DND-41 (cell line): ENCODE measurements around the gene DISC1.

Source experiments
- EZH2 ChIP-seq: IDR thresholded peaks from 3 replicates; pipeline ENCODE4 v1.6.1; 2012; ENCODE audit warnings: borderline replicate concordance, low read depth, mild to moderate bottlenecking, moderate library complexity, low read length, inconsistent platforms; ENCODE audit not compliant: severe bottlenecking
- TF ChIP-seq, protein P1 (sequence below): IDR thresholded peaks from 2 replicates; pipeline ENCODE4 v1.5.1; 2012; ENCODE audit warnings: borderline replicate concordance, low read length, moderate library complexity, mild to moderate bottlenecking; ENCODE audit not compliant: poor library complexity, severe bottlenecking; ENCODE audit errors: extremely low read depth

GRCh38 chr1:231938211-231938610 lies 311.6 kb downstream of the DISC1 start:
- TF ChIP-seq, protein P1, sequence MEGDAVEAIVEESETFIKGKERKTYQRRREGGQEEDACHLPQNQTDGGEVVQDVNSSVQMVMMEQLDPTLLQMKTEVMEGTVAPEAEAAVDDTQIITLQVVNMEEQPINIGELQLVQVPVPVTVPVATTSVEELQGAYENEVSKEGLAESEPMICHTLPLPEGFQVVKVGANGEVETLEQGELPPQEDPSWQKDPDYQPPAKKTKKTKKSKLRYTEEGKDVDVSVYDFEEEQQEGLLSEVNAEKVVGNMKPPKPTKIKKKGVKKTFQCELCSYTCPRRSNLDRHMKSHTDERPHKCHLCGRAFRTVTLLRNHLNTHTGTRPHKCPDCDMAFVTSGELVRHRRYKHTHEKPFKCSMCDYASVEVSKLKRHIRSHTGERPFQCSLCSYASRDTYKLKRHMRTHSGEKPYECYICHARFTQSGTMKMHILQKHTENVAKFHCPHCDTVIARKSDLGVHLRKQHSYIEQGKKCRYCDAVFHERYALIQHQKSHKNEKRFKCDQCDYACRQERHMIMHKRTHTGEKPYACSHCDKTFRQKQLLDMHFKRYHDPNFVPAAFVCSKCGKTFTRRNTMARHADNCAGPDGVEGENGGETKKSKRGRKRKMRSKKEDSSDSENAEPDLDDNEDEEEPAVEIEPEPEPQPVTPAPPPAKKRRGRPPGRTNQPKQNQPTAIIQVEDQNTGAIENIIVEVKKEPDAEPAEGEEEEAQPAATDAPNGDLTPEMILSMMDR, result no peak
- no peak for TF ChIP-seq EZH2
